Fibroblast of mammary gland (primary cell): Measurements from ENCODE around the gene HTR2A.

Source experiments
- DNase-seq: peaks from one replicate; pipeline ENCODE4 v3.0.0-alpha.2; 2010; ENCODE audit warnings: low read depth
- H3K4me3 ChIP-seq: 2 replicates; pipeline ENCODE4 v1.5.1; 2011; ENCODE audit warnings: low read depth, mild to moderate bottlenecking, low read length, moderate library complexity; ENCODE audit not compliant: control insufficient read depth
- CTCF ChIP-seq: conservative IDR thresholded peaks from 2 replicates; pipeline ENCODE4 v1.5.1; 2011; ENCODE audit warnings: low read depth, low read length, inconsistent platforms; ENCODE audit not compliant: control insufficient read depth, insufficient read depth

The HTR2A gene

GRCh38 chr13:46884531-46884930 lies 12.3 kb downstream of the HTR2A start:
- DNase-seq, result no peak
- no peak for TF ChIP-seq CTCF
- H3K4me3 ChIP-seq, result no peak overlapping the region

GRCh38 chr13:46881621-46882020 lies 15.2 kb downstream of the HTR2A start:
- no peak for TF ChIP-seq CTCF

GRCh38 chr13:46874006-46874405 lies 22.8 kb downstream of the HTR2A start:
- DNase-seq, result no peak
- H3K4me3 ChIP-seq, result no peak overlapping the region
- TF ChIP-seq CTCF, result no peak

More at GRCh38 chr13:46881621-46882020, 15.2 kb downstream of the HTR2A start:
- DNase-seq, result no peak
- H3K4me3 ChIP-seq, result no peak overlapping the region

- DNase-seq, result no peak
- TF ChIP-seq CTCF, result no peak
- H3K4me3 ChIP-seq, result no peak overlapping the region
Measured at GRCh38 chr13:46871557-46871956, 25.3 kb downstream of the HTR2A start.

GRCh38 chr13:46868091-46868490 lies 28.8 kb downstream of the HTR2A start:
- DNase-seq, result no peak
- TF ChIP-seq CTCF, result no peak
- H3K4me3 ChIP-seq, result no peak overlapping the region

GRCh38 chr13:46866150-46866549 lies 30.7 kb downstream of the HTR2A start:
- peak; percentile 68 for DNase-seq
- no peak overlapping the region for H3K4me3 ChIP-seq
- TF ChIP-seq CTCF, result no peak

- DNase-seq, result no peak
- no peak for TF ChIP-seq CTCF
- H3K4me3 ChIP-seq, result no peak overlapping the region
Measured at GRCh38 chr13:46864941-46865340, 31.9 kb downstream of the HTR2A start.
